ENCODE data around the gene AP1B1. TPM values are rescaled to one million over a fixed set of nuclear protein-coding genes. Genes with fewer than 3 reads are reported as not detected.

The AP1B1 gene
- total and polyA plus RNA-seq, 11 donors = 18.1 to 74.8 (median 33.8) TPM

DNA sequence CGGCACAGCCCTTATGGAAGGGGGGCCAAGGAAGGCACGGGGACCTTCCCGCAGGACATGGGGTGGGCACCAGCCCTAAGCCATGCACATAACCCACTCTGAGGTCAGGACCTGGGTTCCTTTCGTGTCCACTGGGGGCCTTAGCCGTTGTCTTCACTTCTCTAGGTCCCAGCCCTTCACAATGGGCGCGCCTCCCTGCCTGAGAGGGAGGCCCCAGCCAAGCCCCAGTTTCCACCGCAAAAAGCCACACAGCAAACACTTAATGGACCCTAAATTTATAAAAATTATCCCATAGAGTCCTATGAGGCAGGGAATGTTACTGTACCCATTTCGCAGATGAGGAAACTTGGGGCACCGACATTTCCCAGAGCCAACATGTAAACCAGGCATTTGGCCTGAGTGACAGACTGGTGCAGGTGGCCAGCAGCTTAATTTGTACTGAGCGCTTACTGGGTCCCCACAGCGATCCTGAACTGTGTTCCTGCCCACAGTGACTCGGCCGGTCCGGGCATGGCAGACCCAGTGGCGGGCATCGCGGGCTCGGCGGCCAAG is 80.7 kb downstream of the AP1B1 start:
- no peak for ATAC-seq
- Histone ChIP-seq H3K4me1 (peaks cover 9 to 73% (median 55%) of the 10 kb centered on the region in 12 donors), H3K27ac (peak overlapping the region; percentile 86 to 95 (median 89)), H3K4me3 (peak overlapping the region; percentile 63 to 98 (median 85)), H3K27me3 (no peaks in the 10 kb centered on the region), H3K9me3 (no peaks in the 10 kb centered on the region), H3K36me3 (peaks cover 0 to 13% (median 0%) of the 10 kb centered on the region in 9 donors)
- intact Hi-C loops (cut with DNase I) = loop anchor here in 9 of 10 donors (2.0 to 5.0 kb wide), 8 partner anchors 35 to 1015 kb away; partner anchors contain the start of genes EWSR1 (in 2 of the 9) and RHBDD3 (in 1 of the 9)
- no peak for TF ChIP-seq POLR2A (IDR thresholded peaks at IDR 0.05)
- 60 to 70% (median 69%) methylated on average over 13 to 20 of the region's 20 CpGs for WGBS, 4 donors
- no peak for DNase-seq

DNA sequence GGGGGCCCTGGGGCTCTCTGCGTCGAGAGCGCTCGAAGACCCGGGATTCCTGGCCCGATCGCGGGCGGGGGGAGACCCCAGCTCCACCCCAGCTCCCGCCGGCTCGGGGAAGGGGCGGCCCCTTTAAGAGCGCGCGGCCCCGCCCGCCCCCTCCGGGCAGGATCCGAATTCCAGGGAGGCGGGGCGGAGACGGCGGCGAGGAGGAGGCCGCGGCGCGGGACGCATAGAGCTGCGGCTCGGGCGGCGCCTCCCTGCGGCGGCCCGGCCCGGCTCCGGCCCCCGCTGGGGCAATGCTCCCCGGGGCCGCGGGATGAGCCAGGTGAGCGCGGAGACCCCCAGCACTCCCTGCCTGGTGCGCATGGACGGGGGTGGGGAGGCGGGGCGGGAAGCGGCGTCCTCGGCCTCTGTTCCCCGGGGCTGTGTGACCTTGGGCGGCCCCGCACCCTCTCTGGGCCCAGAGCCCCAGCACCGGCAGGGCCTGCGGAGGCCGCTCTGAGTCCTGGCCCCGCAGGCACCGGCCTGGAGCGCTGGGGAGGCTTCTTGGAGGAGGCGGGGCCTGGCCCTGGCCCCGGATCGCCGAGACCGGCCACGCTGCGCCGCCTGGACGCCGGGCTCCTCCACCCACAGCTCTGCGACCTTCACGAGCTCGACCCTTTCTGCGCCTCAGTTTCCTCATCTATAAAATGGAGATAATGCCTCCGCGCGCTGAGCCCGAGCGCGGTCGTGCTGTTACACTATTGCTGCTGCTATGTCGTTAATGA is 81.4 kb downstream of the AP1B1 start:
- peak; percentile 88 to 93 (median 90) for DNase-seq
- H3K36me3 ChIP-seq = peaks cover 0 to 7% (median 0%) of the 10 kb centered on the region in 9 donors
- no peaks in the 10 kb centered on the region for H3K9me3 ChIP-seq
- ATAC-seq = peak; percentile 41 to 74 (median 66)
- intact Hi-C loops (cut with DNase I) = loop anchor here in 9 of 10 donors (1.0 to 5.0 kb wide), 10 partner anchors 35 to 1015 kb away; partner anchors contain the start of genes EWSR1 (in 3 of the 9) and RHBDD3 (in 1 of the 9)
- TF ChIP-seq, protein P1, sequence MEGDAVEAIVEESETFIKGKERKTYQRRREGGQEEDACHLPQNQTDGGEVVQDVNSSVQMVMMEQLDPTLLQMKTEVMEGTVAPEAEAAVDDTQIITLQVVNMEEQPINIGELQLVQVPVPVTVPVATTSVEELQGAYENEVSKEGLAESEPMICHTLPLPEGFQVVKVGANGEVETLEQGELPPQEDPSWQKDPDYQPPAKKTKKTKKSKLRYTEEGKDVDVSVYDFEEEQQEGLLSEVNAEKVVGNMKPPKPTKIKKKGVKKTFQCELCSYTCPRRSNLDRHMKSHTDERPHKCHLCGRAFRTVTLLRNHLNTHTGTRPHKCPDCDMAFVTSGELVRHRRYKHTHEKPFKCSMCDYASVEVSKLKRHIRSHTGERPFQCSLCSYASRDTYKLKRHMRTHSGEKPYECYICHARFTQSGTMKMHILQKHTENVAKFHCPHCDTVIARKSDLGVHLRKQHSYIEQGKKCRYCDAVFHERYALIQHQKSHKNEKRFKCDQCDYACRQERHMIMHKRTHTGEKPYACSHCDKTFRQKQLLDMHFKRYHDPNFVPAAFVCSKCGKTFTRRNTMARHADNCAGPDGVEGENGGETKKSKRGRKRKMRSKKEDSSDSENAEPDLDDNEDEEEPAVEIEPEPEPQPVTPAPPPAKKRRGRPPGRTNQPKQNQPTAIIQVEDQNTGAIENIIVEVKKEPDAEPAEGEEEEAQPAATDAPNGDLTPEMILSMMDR (IDR thresholded peaks at IDR 0.05) = peak in 5 of 12 donors; percentile 4 to 44 (median 31)
- TF ChIP-seq POLR2A (IDR thresholded peaks at IDR 0.05) = peak; percentile 34 to 87
- 1 to 5% (median 3%) methylated on average over 19 to 83 of the region's 83 CpGs for WGBS, 4 donors
- peaks cover 9 to 71% (median 55%) of the 10 kb centered on the region in 12 donors for H3K4me1 ChIP-seq
- H3K27ac ChIP-seq = peak overlapping the region; percentile 86 to 95 (median 89)
- peak overlapping the region; percentile 63 to 98 (median 85) for H3K4me3 ChIP-seq
- H3K27me3 ChIP-seq = no peaks in the 10 kb centered on the region

- intact Hi-C loops (cut with DNase I) = loop anchor here in 9 of 10 donors (1.0 to 5.0 kb wide), 10 partner anchors 36 to 1016 kb away; partner anchors contain the start of genes EWSR1 (in 3 of the 9) and RHBDD3 (in 1 of the 9)
- ATAC-seq (peak; percentile 66 to 80 (median 68)), DNase-seq (peak; percentile 90 to 93 (median 91))
- peak within 1 kb of the TSS; percentile 63 to 98 (median 85) for H3K4me3 ChIP-seq
- 0 to 1% (median 0%) methylated on average over 19 to 40 of the region's 40 CpGs for WGBS, 4 donors
- H3K9me3 ChIP-seq = no peaks in the 10 kb centered on the region
- peaks cover 7 to 64% (median 48%) of the 10 kb centered on the region in 12 donors for H3K4me1 ChIP-seq
- H3K27ac ChIP-seq = peak within 1 kb of the TSS; percentile 86 to 95 (median 89)
- TF ChIP-seq, protein P1 (IDR thresholded peaks at IDR 0.05) = peak; percentile 65 to 89 (median 78)
- no peak for TF ChIP-seq POLR2A (IDR thresholded peaks at IDR 0.05)
- H3K36me3 ChIP-seq = peaks cover 0 to 3% (median 0%) of the 10 kb centered on the region in 9 donors
- no peaks in the 10 kb centered on the region for H3K27me3 ChIP-seq
These were observed 82.1 kb downstream of the AP1B1 start, which contains the start of gene GAS2L1 for GRCh38 chr22:29306175-29306834. Gene GAS2L1 (plus strand): TSS chr22:29306650. CDS start chr22:29308106, 1,456 bp downstream.

DNA sequence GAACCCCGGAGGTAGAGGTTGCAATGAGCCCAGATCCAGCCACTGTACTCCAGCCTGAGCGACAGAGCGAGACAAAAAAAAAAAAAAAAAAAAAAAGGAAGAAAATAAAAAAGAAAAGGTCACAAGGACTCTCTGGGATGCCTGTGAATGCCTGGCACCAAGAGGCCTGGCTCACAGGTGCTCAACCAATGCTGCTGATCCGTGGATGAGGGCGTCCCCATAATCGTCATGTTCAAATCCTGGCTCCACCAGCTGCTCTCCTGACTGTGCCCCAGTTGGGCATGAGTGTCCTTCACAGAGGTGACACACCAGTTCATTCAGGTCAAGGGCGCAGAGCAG is 82.6 kb downstream of the AP1B1 start:
- ATAC-seq (no peak), DNase-seq (no peak)
- WGBS, 4 donors = 48 to 53% (median 49%) methylated on average over 7 of the region's 7 CpGs
- Histone ChIP-seq H3K4me1 (peaks cover 6 to 59% (median 45%) of the 10 kb centered on the region in 12 donors), H3K9me3 (no peaks in the 10 kb centered on the region), H3K27me3 (no peaks in the 10 kb centered on the region), H3K27ac (peak overlapping the region in 11 of 12 donors; percentile 86 to 95 (median 89)), H3K4me3 (peak overlapping the region in 9 of 12 donors; percentile 63 to 98 (median 91)), H3K36me3 (peaks cover 0 to 8% (median 2%) of the 10 kb centered on the region in 9 donors)
- no peak for TF ChIP-seq POLR2A (IDR thresholded peaks at IDR 0.05)
- TF ChIP-seq, protein P1 (IDR thresholded peaks at IDR 0.05) = no peak
- intact Hi-C loops (cut with DNase I) = loop anchor here in 9 of 10 donors (1.0 to 5.0 kb wide), 10 partner anchors 35 to 1016 kb away; partner anchors contain the start of genes EWSR1 (in 3 of the 9) and RHBDD3 (in 1 of the 9)

Measured in heart left ventricle (tissue), 16 donors.